HL-60 (cell line): ENCODE results near the gene RGCC.

ENCODE experiments used
- GABPA ChIP-seq: IDR thresholded peaks from 2 replicates; pipeline ENCODE4 v1.6.1; 2012; ENCODE audit warnings: low read depth
- POLR2AphosphoS5 ChIP-seq: IDR thresholded peaks from 2 replicates; pipeline ENCODE4 v1.6.1; 2012; ENCODE audit warnings: low read depth
- TF ChIP-seq, protein P1 (sequence below): IDR thresholded peaks from one replicate; pipeline ENCODE4 v1.5.1; 2011; ENCODE audit warnings: low read length, control low read depth, inconsistent platforms; ENCODE audit not compliant: insufficient read depth
- TF ChIP-seq, protein P2 (sequence below): IDR thresholded peaks from 2 replicates; pipeline ENCODE4 v1.6.1; 2012; ENCODE audit warnings: low read depth; ENCODE audit not compliant: insufficient replicate concordance

DNA sequence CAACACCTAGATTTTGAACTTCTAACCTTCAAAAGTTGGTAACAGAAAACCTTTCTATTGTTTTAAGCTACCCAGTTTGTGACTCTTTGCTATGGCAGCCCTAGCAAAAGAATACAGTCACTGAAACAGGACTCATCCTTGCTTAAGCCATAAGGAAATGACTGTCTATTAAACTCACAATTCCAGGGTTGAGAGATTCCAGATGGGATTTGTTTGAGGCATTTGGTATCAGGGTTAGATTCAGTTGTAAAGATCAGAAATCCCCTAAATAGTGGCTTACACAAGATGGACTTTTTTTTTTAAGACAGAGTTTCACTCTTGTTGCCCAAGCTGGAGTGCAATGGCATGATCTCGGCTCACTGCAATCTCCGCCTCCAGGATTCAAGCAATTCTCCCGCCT lies 41.1 kb upstream of the RGCC start:
- TF ChIP-seq, protein P1, sequence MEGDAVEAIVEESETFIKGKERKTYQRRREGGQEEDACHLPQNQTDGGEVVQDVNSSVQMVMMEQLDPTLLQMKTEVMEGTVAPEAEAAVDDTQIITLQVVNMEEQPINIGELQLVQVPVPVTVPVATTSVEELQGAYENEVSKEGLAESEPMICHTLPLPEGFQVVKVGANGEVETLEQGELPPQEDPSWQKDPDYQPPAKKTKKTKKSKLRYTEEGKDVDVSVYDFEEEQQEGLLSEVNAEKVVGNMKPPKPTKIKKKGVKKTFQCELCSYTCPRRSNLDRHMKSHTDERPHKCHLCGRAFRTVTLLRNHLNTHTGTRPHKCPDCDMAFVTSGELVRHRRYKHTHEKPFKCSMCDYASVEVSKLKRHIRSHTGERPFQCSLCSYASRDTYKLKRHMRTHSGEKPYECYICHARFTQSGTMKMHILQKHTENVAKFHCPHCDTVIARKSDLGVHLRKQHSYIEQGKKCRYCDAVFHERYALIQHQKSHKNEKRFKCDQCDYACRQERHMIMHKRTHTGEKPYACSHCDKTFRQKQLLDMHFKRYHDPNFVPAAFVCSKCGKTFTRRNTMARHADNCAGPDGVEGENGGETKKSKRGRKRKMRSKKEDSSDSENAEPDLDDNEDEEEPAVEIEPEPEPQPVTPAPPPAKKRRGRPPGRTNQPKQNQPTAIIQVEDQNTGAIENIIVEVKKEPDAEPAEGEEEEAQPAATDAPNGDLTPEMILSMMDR, result no peak
- no peak for TF ChIP-seq POLR2AphosphoS5
- TF ChIP-seq, protein P2, sequence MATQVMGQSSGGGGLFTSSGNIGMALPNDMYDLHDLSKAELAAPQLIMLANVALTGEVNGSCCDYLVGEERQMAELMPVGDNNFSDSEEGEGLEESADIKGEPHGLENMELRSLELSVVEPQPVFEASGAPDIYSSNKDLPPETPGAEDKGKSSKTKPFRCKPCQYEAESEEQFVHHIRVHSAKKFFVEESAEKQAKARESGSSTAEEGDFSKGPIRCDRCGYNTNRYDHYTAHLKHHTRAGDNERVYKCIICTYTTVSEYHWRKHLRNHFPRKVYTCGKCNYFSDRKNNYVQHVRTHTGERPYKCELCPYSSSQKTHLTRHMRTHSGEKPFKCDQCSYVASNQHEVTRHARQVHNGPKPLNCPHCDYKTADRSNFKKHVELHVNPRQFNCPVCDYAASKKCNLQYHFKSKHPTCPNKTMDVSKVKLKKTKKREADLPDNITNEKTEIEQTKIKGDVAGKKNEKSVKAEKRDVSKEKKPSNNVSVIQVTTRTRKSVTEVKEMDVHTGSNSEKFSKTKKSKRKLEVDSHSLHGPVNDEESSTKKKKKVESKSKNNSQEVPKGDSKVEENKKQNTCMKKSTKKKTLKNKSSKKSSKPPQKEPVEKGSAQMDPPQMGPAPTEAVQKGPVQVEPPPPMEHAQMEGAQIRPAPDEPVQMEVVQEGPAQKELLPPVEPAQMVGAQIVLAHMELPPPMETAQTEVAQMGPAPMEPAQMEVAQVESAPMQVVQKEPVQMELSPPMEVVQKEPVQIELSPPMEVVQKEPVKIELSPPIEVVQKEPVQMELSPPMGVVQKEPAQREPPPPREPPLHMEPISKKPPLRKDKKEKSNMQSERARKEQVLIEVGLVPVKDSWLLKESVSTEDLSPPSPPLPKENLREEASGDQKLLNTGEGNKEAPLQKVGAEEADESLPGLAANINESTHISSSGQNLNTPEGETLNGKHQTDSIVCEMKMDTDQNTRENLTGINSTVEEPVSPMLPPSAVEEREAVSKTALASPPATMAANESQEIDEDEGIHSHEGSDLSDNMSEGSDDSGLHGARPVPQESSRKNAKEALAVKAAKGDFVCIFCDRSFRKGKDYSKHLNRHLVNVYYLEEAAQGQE, result no peak
- no peak for TF ChIP-seq GABPA
